NCI-H2171 treated with DMSO at 0.1 percent for 48 hours (cell line): ENCODE results near the gene CTNND1.
"Not testable (repeated sequence)": the region's sequence is repeated elsewhere in the genome, so short reads cannot be mapped to it uniquely, and the experiment has no call there.

Source experiments
- DNase-seq: peaks from one replicate; lab custom pipeline; 2025; lab: John Stamatoyannopoulos, UW

Gene CTNND1

GRCh38 chr11:57792870-57793269, 31.3 kb downstream of the CTNND1 start:
- no peak for DNase-seq

GRCh38 chr11:57793351-57794115, 31.9 kb downstream of the CTNND1 start:
- no peak for DNase-seq

GRCh38 chr11:57798905-57799559, 37.4 kb downstream of the CTNND1 start:
- no peak for DNase-seq

- peak; percentile 58 for DNase-seq
Observed at GRCh38 chr11:57800444-57801182, 39.0 kb downstream of the CTNND1 start.

- no peak for DNase-seq
Observed at GRCh38 chr11:57801183-57801485, 39.5 kb downstream of the CTNND1 start.

GRCh38 chr11:57802411-57802810, 40.8 kb downstream of the CTNND1 start:
- no peak for DNase-seq

GRCh38 chr11:57804466-57804865, 42.9 kb downstream of the CTNND1 start:
- DNase-seq = no peak

- no peak for DNase-seq
Observed at GRCh38 chr11:57805780-57806179, 44.2 kb downstream of the CTNND1 start.

- DNase-seq = no peak
Observed at GRCh38 chr11:57812634-57813033, 51.0 kb downstream of the CTNND1 start.

- no peak for DNase-seq
Observed at GRCh38 chr11:57815476-57815875, 53.9 kb downstream of the CTNND1 start.

GRCh38 chr11:57815877-57816276, 54.3 kb downstream of the CTNND1 start:
- no peak for DNase-seq

GRCh38 chr11:57818812-57819211, 57.2 kb downstream of the CTNND1 start:
- no peak for DNase-seq

GRCh38 chr11:57819252-57819979, 57.8 kb downstream of the CTNND1 start:
- DNase-seq = no peak

- no peak for DNase-seq
Observed at GRCh38 chr11:57823859-57824258, 62.3 kb downstream of the CTNND1 start.

- DNase-seq = no peak
Observed at GRCh38 chr11:57834852-57835251, 73.2 kb downstream of the CTNND1 start.

GRCh38 chr11:57838609-57839008, 77.0 kb downstream of the CTNND1 start:
- not testable (repeated sequence) for DNase-seq

- DNase-seq = no peak
Observed at GRCh38 chr11:57842873-57843272, 81.3 kb downstream of the CTNND1 start.

- no peak for DNase-seq
Observed at GRCh38 chr11:57867966-57868365, 106.4 kb downstream of the CTNND1 start.

- DNase-seq = no peak
Observed at GRCh38 chr11:57868491-57868890, 106.9 kb downstream of the CTNND1 start.
